ENCODE results near the gene TMEM88. TPM values are rescaled to one million over a fixed set of nuclear protein-coding genes. Genes with fewer than 3 reads are reported as not detected.

Gene TMEM88
- total RNA-seq, result 0.37 and 0.40 TPM in 2 replicates

GRCh38 chr17:7854851-7855659 is at the start of gene TMEM88:
TSS of gene TMEM88 (plus strand) at chr17:7855066. CDS start at chr17:7855075, 9 bp downstream.

GRCh38 chr17:7833795-7834541 is 20.9 kb upstream of the TMEM88 start, which contains the start of gene KDM6B:
TSS of gene KDM6B (plus strand) at chr17:7834217. CDS start at chr17:7845555, 11,338 bp downstream.

GRCh38 chr17:7856811-7857712 is 2.2 kb downstream of the TMEM88 start, which contains the start of gene NAA38:
TSS of gene NAA38 (minus strand) at chr17:7857559. CDS start at chr17:7857463, 96 bp downstream.

GRCh38 chr17:7857713-7858521 is 3.1 kb downstream of the TMEM88 start, which contains the start of gene CYB5D1:
TSS of gene CYB5D1 (plus strand) at chr17:7858003. CDS start at chr17:7858135, 132 bp downstream.

GRCh38 chr17:7888184-7888920 is 33.5 kb downstream of the TMEM88 start, which contains the start of gene CHD3:
TSS of gene CHD3 (plus strand) at chr17:7888789. CDS start at chr17:7889001, 212 bp downstream.

Other genes starting within 250 kb of the TMEM88 start
- gene FXR2, start 240.2 kb upstream of the TMEM88 start, total RNA-seq, result 45.9 and 56.7 TPM in 2 replicates
- gene SAT2, start 227.2 kb upstream of the TMEM88 start, total RNA-seq, result 45.6 and 50.5 TPM in 2 replicates
- 0.26 and 0.50 TPM in 2 replicates for gene SHBG, start 224.9 kb upstream of the TMEM88 start, total RNA-seq
- gene ATP1B2, start 204.1 kb upstream of the TMEM88 start, total RNA-seq, result under 0.01 TPM in 2 replicates
- 14.1 and 19.5 TPM in 2 replicates for gene TP53, start 167.6 kb upstream of the TMEM88 start, total RNA-seq
- 3.3 and 4.9 TPM in 2 replicates for gene WRAP53, start 166.6 kb upstream of the TMEM88 start, total RNA-seq
- gene EFNB3, start 149.9 kb upstream of the TMEM88 start, total RNA-seq, result under 0.01 and 0.12 TPM in 2 replicates
- gene DNAH2, start 137.3 kb upstream of the TMEM88 start, total RNA-seq, result 0.12 and 0.13 TPM in 2 replicates
- 3.6 and 3.9 TPM in 2 replicates for gene KDM6B, start 20.8 kb upstream of the TMEM88 start, total RNA-seq
- gene NAA38, start 2.5 kb downstream of the TMEM88 start, total RNA-seq, result 92.8 and 145 TPM in 2 replicates
- 9.4 and 9.9 TPM in 2 replicates for gene CYB5D1, start 2.9 kb downstream of the TMEM88 start, total RNA-seq
- 135 and 146 TPM in 2 replicates for gene CHD3, start 33.7 kb downstream of the TMEM88 start, total RNA-seq
- gene RNF227, start 61.2 kb downstream of the TMEM88 start, total RNA-seq, result 0.87 and 3.7 TPM in 2 replicates
- gene KCNAB3, start 74.8 kb downstream of the TMEM88 start, total RNA-seq, result 0.13 and 0.25 TPM in 2 replicates
- 51.5 and 60.6 TPM in 2 replicates for gene TRAPPC1, start 76.9 kb downstream of the TMEM88 start, total RNA-seq
- 21.5 and 30.1 TPM in 2 replicates for gene CNTROB, start 77.1 kb downstream of the TMEM88 start, total RNA-seq
- gene GUCY2D, start 147.5 kb downstream of the TMEM88 start, total RNA-seq, result not detected in 2 replicates
- gene ALOX15B, start 184.0 kb downstream of the TMEM88 start, total RNA-seq, result not detected in 2 replicates
- not detected in 2 replicates for gene ALOX12B, start 232.7 kb downstream of the TMEM88 start, total RNA-seq

All from aortic smooth muscle cell (primary cell).